ENCODE results near the gene ADAMTS9.

Gene ADAMTS9

GRCh38 chr3:64687781-64688604 lies at the start of gene ADAMTS9:
Gene ADAMTS9, minus strand, starts transcription at chr3:64688000. Its CDS starts 343 bp downstream, at chr3:64687657.
- no peak for DNase-seq (ENCODE audit: low read depth)

- DNase-seq (ENCODE audit: low read depth) = no peak
These were observed 44.8 kb upstream of the ADAMTS9 start for GRCh38 chr3:64732576-64732975.

- no peak for DNase-seq (ENCODE audit: low read depth)
These were observed 42.9 kb upstream of the ADAMTS9 start for GRCh38 chr3:64730681-64731080.

- DNase-seq (ENCODE audit: low read depth) = no peak
These were observed 41.2 kb upstream of the ADAMTS9 start for GRCh38 chr3:64728994-64729393.

GRCh38 chr3:64728428-64728827 lies 40.6 kb upstream of the ADAMTS9 start:
- DNase-seq (ENCODE audit: low read depth) = no peak

- no peak for DNase-seq (ENCODE audit: low read depth)
These were observed 38.8 kb upstream of the ADAMTS9 start for GRCh38 chr3:64726414-64727090.

GRCh38 chr3:64718976-64719375 lies 31.2 kb upstream of the ADAMTS9 start:
- DNase-seq (ENCODE audit: low read depth) = no peak

- DNase-seq (ENCODE audit: low read depth) = no peak
These were observed 30.2 kb upstream of the ADAMTS9 start for GRCh38 chr3:64717872-64718613.

- no peak for DNase-seq (ENCODE audit: low read depth)
These were observed 29.6 kb upstream of the ADAMTS9 start for GRCh38 chr3:64717411-64717810.

GRCh38 chr3:64716110-64716710 lies 28.4 kb upstream of the ADAMTS9 start:
- no peak for DNase-seq (ENCODE audit: low read depth)

- DNase-seq (ENCODE audit: low read depth) = no peak
These were observed 27.6 kb upstream of the ADAMTS9 start for GRCh38 chr3:64715211-64715982.

GRCh38 chr3:64708456-64708855 lies 20.7 kb upstream of the ADAMTS9 start:
- DNase-seq (ENCODE audit: low read depth) = no peak

- DNase-seq (ENCODE audit: low read depth) = no peak
These were observed 18.1 kb upstream of the ADAMTS9 start for GRCh38 chr3:64705946-64706345.

GRCh38 chr3:64696896-64697295 lies 9.1 kb upstream of the ADAMTS9 start:
- no peak for DNase-seq (ENCODE audit: low read depth)

GRCh38 chr3:64694114-64694513 lies 6.3 kb upstream of the ADAMTS9 start:
- no peak for DNase-seq (ENCODE audit: low read depth)

- no peak for DNase-seq (ENCODE audit: low read depth)
These were observed 5.2 kb upstream of the ADAMTS9 start for GRCh38 chr3:64693031-64693430.

GRCh38 chr3:64691051-64691450 lies 3.3 kb upstream of the ADAMTS9 start:
- no peak for DNase-seq (ENCODE audit: low read depth)

- no peak for DNase-seq (ENCODE audit: low read depth)
These were observed 567 bp downstream of the ADAMTS9 start for GRCh38 chr3:64687086-64687780.

GRCh38 chr3:64686446-64686908 lies 1.3 kb downstream of the ADAMTS9 start:
- DNase-seq (ENCODE audit: low read depth) = no peak

- no peak for DNase-seq (ENCODE audit: low read depth)
These were observed 1.9 kb downstream of the ADAMTS9 start for GRCh38 chr3:64685800-64686445.

Measured in activated T-cell treated with anti-CD3 and anti-CD28 coated beads for 48 hours (primary cell).